GM19240 (cell line): ENCODE measurements around the gene ZNF331.

Experiments used
- DNase-seq: peaks from one replicate; pipeline ENCODE4 v3.0.0; 2011; ENCODE audit warnings: low spot score; ENCODE audit not compliant: insufficient read length

The ZNF331 gene

GRCh38 chr19:53571339-53571738 lies 33.4 kb downstream of the ZNF331 start:
- no peak for DNase-seq

- DNase-seq = no peak
Observed at GRCh38 chr19:53576941-53577653, 39.2 kb downstream of the ZNF331 start.

- DNase-seq = no peak
Observed at GRCh38 chr19:53577968-53578367, 40.0 kb downstream of the ZNF331 start.

GRCh38 chr19:53579518-53579917 lies 41.6 kb downstream of the ZNF331 start:
- DNase-seq = no peak

- no peak for DNase-seq
Observed at GRCh38 chr19:53580871-53581835, 43.2 kb downstream of the ZNF331 start.

- DNase-seq = no peak
Observed at GRCh38 chr19:53581871-53582279, 43.9 kb downstream of the ZNF331 start.

- no peak for DNase-seq
Observed at GRCh38 chr19:53583181-53583580, 45.2 kb downstream of the ZNF331 start.

- no peak for DNase-seq
Observed at GRCh38 chr19:53586277-53586691, 48.3 kb downstream of the ZNF331 start.

- DNase-seq = no peak
Observed at GRCh38 chr19:53594811-53595509, 57.0 kb downstream of the ZNF331 start.

- no peak for DNase-seq
Observed at GRCh38 chr19:53595510-53595867, 57.5 kb downstream of the ZNF331 start.

- no peak for DNase-seq
Observed at GRCh38 chr19:53596056-53596455, 58.1 kb downstream of the ZNF331 start.

GRCh38 chr19:53597023-53597422 lies 59.1 kb downstream of the ZNF331 start:
- no peak for DNase-seq

- no peak for DNase-seq
Observed at GRCh38 chr19:53598361-53598760, 60.4 kb downstream of the ZNF331 start.

- no peak for DNase-seq
Observed at GRCh38 chr19:53600217-53600616, 62.3 kb downstream of the ZNF331 start.

GRCh38 chr19:53606031-53606430 lies 68.1 kb downstream of the ZNF331 start:
- no peak for DNase-seq

- DNase-seq = no peak
Observed at GRCh38 chr19:53608381-53608780, 70.4 kb downstream of the ZNF331 start.

GRCh38 chr19:53612762-53613526 lies 75.0 kb downstream of the ZNF331 start:
- no peak for DNase-seq

GRCh38 chr19:53621885-53622740 lies 84.2 kb downstream of the ZNF331 start:
- no peak for DNase-seq

- DNase-seq = no peak
Observed at GRCh38 chr19:53624771-53625545, 87.0 kb downstream of the ZNF331 start.
